Central memory CD4-positive, alpha-beta T cell (primary cell): Measurements from ENCODE around the gene DNAH7.

Experiments used
- DNase-seq: peaks from one replicate; pipeline ENCODE4 v3.0.0; 2022

DNAH7 gene

DNA sequence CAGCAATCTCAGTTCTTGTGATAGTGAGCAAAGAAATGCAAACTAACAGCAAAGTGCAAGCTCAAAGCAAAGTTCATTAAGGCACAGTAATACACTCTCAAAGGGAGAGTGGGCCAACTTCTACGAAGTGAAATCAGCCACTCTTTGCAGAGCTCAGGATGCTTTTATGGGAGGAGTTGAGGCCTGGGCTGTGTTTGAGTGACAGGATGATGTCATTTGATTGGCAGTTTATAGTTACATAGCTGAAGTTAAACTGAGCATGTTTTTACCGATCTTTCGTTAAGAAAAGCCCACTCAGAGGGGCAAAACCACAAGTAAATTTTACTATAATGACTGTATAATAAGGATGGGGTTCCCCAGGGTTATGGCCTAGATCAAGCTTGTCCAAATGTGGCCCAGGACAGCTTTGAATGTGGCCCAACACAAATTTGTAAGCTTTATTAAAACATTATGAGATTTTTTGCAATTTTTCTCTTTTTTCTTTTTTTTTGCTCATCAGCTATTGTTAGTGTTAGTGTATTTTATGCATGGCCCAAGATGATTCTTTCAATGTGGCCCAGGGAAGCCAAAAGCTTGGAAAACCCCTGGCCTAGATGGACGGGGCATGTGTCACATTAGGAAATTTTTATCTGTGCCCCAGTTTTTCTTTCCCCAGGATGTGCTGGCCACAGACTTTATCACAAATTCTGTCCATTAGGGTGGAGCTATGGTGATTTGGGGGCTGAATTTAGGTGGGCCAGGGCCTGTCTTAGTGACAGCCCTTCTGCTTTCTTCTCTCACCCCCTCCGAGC is 8.3 kb upstream of the DNAH7 start:
- no peak for DNase-seq

DNA sequence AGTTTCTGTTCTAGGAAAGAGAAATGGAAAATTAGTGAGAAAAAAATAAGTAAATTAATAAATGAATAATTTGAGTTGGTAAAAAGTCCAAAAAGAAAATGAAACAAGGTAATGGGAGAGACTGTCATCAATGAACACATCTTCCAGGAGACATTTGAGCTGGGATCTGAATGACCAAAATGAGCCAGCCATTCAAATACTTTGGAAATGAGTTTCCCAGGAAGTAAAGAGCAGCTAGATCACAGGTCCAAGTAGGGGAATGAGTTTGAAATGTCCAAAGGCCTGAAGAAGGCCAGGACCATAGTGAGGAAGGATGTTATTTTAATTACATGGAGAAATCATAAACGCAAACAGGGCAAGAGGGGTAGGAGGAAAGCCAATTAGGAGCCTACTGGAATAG is 6.6 kb upstream of the DNAH7 start:
- no peak for DNase-seq

DNA sequence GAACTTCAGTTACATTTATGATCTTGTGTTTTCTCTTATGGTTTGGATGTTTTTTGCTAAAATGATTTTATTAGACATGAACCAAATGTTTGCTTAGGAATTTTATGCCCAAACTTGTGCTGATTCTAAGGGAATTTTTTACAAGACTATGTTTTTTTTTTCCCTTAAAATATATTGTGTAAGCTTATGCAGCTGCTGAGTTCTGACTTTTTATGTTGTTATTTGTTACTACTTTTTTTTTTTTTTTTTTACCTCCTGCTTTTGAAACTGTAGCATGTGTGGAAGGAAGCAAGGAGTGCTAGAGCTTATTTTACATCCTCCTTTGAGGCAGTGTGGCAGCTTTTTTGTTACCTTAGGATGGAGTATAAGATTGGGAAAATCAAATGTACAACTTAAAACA is 6.0 kb upstream of the DNAH7 start:
- DNase-seq, result no peak

DNA sequence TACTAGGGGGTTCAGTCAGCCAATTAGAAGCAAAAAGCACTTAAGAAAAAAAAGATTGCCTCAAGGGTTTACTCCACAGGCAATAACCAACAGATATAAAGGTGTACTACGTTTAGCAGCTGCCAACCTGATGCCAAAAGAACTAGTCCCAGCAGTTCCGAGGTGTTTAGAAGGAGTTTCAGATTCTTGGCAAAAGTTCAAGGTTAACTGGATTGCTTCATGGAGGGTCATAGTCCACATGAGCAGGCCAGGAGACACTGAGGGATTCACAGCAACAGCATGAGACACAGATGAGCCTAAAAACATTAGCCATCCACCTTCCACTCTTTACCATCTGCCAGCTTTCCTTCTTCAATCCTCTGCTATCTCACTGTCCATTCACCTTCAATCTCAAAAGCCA is 4.9 kb upstream of the DNAH7 start:
- DNase-seq, result no peak

DNA sequence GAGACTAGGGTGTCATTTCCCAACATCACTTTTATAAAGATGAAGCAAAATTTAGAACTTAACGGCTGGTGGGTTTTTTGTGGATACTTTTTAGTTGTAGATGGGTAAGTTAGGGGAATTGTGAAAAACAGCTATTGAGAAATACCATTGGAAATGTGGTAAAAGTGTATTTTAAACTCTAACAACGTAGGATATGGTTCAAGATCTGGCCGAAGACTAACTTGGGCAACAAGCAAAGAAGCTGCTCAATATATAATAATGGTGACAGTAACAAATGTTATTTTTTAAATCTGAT is 1.6 kb downstream of the DNAH7 start:
- no peak for DNase-seq

DNA sequence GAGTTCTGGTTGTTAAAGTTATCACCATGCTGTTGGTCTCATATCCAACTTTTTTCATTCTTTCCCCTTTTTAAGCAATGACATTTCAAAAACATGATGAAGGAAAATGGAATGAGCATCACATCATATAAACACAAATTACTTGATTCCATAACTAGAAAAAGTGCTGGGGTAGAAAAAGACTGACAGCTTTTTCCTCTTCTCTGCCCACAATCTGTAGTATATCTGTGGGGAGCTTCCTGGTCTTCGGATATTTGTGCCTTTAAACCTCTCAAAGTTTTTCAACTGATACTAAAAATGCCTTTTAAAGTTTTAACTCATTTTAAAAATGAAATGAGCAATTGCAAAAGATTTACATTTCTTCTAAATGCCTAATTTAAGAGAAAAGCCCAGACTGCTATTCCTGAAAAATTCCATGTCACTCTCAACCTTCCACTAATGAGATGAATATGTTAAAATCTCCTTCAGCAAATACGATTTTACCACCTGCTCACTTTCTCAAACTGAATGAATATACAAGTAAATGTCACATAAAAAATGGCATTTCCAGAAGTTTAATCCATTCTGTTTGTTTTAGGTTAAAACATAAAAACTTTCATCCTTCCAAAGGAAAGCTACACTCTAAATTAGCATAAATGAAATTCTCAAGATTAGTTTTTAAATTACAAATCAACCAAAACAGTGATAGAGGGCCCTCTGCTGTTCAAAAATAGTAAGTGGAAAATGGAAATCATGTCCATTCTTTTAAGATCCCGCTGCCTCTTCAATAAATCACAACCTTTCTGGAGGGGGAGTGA is 2.1 kb downstream of the DNAH7 start:
- DNase-seq, result peak; percentile 14

DNA sequence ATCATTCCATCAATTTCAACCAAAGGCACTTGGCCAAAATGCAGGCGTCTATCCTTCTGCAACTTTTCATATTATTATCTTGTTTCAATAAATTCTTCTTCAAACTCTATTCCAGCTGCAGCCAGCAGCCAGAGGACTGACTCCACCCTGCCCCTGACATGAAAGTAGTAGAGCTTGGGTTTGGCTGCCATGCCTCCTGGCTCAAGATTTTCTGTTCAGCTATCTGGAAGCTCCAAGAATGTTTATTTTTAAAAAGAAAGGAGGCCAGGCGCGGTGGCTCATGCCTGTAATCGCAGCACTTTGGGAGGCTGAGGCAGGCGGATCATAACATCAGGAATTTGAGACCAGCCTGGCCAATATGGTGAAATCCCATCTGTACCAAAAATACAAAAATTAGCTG is 4.9 kb downstream of the DNAH7 start:
- DNase-seq, result no peak

DNA sequence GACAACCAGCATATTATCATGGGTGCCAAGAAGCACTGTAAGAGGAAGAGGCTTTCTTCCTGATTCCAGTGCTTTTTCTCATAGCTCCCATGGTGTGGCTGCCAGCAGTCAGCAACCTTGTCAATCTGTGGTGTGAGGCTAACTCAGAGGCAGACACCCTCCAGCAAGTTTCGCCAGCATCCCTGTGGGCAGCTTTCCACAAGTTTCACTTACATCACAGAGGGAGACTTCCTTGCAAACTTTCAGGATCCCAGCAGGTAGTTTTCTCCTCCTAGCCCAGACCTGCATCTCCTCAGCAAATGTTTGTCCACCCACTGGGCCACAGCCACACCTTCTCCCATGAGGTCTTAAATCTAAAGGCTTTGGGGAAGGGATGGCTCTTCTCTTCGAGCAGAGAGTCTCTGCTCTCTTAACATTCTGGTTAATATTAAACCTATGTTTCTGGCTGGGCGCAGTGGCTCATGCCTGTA is 9.1 kb downstream of the DNAH7 start:
- no peak for DNase-seq

DNA sequence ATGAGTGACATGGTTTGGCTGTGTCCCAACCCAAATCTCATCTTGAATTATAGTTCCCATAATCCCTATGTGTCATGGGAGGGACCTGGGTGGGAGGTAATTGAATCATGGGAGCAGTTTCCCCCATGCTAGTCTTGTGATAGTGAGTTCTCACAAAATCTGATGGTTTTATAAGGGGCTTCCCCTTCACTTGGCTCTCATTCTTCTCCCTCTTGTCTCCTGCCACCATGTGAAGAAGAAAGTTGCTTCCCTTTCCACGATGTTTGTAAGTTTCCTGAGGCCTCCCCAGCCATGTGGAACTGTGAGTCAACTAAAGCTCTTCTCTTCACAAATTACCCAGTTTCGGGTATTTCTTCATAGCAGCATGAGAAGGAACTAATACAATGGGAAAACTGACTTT is 14.0 kb downstream of the DNAH7 start:
- no peak for DNase-seq

DNA sequence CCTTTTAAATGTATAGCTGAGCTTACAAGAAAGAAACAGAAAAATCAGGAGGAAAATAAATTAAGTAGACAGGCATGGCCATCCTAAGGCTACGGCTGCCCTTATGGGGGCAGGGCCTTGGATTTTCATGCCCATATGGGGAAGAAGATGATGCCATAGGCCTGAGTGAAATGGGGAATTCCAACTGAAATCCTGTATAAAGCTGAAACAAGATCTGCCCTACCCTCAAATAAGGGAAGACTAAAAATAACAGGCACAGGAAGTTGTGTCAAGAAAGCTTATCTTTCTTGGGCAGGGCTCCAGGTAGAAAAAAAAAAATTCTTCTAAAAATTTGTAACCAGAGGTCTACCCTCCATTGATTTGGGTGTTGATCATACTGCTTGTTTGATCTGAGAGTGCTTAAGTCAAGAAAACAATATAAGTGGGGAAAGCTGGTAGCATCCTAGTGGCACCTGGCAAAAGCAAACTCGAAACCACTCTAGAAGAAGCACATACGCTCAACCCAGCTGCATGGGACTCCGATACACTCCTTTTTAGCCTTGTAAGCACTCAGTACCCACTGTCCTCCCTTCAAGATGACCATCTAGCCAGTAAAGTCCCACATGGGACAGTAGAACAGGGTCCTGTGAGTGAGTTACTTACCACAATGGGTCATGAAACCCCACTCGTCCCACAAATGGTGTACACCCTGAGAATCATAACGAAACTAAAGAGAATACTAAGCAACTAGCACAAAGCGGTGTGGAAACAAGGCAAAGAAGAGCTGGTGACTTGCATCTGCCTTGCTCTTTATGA is 22.3 kb downstream of the DNAH7 start:
- DNase-seq, result no peak

DNA sequence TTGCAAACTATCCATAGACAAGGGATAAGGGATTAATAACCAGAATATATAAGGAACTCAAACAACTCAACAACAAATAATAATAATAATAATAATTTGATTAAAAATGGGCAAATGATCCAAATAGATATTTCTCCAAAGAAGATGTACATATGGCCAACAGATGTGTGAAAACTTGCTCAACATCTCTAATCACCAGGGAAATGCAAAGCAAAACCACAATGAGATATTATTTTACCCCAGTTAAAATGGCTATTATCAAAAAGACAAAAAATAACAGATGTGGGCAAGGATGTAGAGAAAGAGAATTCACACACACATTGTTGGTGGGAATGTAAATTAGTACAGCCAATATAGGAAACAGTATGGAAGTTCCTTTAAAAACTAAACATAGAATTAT is 26.9 kb downstream of the DNAH7 start:
- no peak for DNase-seq

DNA sequence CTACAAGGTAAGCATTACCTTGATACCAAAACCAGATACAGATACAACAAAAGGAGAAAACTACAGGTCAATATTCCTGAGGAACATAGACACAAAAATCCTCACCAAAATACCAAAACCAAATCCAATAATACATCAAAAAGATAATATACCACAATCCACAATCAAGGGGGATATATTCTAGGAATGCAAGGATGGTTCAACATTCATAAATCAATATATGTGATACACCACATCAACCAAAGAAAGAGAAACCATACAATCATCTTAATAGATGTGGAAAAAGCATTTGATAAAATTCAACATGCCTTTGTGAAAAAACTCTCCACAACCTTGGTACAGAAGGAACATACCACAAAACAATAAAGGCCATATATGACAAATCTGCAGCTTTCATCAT is 28.4 kb downstream of the DNAH7 start:
- DNase-seq, result no peak

DNA sequence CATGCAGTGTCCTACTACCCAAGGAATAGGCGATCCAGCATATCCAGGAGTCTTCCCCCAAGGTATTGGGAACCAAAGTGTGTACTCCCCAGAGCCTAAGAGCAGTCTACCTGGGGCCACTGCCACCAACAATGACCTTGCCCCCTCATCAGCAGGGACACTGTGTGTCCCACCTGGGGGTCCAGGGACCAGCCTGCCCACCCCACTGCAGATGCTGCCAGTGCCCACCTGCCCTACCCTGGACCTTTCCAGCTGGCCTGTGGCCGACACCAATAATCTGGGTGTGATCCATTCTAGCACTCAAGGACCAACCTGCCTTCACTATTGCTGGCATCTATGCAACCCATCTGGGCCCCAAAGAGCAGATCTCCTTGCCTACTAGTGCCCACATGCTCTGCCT is 32.2 kb downstream of the DNAH7 start:
- no peak for DNase-seq

DNA sequence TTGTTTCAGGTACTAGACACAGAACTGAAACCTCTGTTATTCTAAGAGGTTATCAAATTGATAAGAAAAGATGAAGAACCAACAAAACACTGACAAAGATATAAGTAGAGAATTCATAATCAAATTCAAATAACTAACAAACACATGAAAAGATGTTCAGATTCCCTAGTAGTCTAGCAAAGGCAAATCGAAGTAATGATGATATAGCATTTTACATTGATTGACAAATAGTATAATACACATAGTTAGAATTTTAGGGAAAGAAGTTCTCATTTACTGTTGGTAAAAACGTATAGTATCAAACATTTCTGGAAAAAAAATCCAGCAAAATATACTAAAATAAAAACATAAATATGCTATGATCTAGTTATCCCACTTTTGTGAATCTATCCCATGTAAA is 50.6 kb downstream of the DNAH7 start:
- no peak for DNase-seq

DNA sequence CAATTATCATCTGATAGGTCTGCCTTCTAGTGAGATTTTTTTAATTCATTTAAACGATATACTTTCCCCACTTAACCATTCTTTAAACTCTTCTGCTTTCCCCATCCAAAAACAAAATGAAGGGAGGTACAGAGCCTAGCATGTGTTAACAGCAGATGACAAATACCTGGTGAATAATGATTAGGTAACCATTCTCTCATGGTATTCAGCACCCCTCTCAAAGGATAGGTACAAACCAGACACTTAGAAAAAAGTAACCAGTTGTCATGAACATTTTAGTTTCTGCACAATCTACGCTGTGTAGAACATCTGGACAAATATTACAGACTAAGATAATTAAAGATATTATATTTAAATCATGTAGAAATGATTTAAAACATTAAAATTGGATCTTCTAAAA is 56.3 kb downstream of the DNAH7 start:
- no peak for DNase-seq

DNA sequence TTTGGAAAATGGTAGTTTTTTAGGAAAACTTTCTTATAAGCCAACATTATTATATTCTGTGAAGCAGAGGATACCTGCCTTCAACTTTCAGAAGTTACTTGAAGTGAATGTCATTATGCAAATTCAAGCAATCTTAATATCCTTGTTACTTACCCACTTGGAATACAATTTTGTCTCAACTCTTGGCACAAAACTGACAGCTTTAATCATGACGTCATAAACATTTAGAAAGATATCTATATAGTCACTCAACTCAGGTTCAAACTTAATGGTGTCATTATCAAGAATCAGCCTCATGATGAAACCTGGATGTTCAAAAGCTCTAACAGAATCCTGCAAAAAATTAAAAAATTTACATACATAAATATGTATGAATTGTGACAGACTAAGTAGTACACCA is 68.1 kb downstream of the DNAH7 start:
- DNase-seq, result no peak

DNA sequence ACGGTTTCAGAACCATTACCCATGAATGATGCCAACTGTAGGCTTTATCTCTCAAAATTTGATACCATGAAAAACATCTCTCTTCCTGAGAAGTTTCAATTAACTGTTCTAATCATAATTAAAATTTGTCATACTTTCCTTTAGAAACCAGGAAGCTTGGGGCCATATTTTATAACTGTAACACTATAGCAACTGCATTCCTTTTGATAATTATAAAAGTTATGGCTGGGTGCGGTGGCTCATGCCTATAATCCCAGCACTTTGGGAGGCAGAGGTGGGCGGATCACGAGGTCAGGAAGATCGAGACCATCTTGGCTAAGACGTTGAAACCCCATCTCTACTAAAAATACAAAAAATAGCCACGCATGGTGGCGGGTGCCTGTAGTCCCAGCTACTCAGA is 70.6 kb downstream of the DNAH7 start:
- DNase-seq, result no peak

DNA sequence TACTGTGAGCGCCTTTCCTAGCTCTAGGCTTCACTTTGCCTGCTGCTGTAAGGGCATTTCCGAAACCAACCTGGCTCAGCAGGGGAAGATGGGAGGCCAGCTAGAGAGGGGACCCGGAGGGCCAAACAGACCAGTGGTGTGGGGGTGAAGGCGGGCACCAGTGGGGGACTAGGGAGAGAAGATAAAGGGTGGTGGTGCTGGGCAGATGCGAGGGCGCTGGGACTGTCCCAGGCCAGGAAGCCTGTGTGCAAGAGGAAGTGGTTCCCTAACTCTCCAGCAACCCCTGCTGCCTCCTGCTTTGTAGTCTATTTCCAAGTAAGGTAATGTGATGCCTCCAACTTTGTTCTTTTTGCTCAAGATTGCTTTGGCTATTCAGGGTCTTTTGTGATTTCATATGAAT is 73.1 kb downstream of the DNAH7 start:
- no peak for DNase-seq

DNA sequence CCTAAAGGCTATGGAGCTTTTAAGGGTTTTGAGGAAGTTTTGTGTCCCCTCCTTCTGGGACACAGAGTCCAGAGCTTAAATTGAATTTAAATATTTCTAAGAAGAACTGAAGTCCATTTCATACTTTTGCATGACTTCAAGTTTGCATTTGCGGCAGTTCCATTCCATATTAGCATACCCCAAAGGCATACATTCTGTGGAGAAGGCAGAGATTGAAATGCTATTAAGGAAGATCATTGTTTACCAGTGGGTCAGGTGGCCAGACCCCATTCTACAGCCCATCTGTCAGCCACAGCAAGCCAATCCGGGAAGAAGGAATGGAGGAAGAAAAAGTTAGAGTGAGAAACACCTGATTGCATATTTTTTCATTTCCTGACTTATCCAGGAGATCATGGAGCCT is 75.0 kb downstream of the DNAH7 start:
- no peak for DNase-seq

DNA sequence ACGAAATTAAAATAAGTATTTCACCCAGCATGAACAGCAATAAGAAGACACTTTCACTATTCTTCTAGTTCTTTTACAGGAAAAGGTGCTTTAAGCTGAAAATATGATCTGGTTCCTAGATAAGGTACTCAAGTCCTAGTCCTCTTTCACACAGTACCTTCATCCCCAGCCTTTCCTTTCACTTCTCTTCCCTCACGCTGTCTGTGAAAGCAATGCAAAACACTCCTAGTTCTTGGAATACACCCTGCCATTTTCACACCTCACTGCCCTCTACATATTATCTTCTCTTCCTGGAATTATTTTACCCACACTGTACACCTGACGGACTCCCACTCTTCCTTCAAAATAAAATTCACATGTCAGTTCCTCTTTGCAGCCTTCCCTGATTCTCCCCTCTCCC is 82.9 kb downstream of the DNAH7 start:
- DNase-seq, result no peak

DNA sequence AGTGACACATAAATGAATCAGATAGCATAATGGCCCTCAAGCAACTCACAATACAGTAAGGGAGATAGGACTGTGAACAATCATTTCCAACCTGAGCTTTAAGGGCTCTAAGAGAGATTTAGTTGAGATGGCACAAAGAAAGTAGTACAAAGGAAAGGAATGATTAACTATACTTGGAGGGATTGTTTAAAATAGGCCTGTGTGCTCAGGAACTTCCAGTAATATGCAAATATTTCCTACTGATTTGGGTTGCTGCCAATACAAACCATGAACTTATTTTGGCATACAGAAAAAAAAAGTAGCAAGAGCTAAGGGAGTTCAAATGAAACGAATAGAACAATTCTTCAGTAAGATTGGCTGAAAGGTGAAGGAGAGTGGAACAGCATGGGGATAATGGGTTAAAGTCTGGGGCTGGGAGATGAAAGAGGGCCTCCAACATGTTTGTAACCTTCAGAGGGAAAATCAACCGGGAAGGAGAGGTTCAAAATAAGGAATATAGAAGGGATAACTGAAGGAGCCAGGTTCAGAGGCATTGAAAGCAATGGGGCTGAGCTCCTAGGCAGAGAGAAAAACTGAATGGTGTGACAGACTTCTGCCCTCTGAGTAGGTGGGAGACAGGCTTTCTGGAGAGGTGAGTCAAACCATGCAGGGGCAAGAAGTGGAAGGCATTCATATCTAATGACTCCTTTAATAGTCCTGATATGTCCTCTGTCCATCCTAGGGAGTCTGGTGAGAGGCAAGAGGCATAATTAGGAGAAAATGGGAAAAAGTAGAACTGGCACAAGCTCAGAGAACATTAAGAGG is 83.5 kb downstream of the DNAH7 start:
- DNase-seq, result no peak

DNA sequence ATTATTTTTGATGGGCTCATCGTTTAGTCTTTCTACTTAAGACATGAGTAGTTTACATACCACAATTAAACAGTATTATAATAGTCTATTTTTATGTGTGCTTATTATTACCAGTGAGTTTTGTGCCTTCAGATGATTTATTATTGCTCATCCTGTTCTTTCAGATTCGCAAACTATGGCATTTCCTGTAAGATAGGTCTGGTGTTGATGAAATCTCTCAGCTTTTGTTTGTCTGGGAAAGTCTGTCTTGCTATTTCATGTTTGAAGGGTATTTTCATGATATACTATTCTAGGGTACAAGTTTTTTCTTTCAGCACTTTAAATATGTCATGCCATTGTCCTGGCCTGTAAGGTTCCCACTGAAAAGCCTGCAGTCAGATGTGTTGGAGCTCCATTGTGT is 101.3 kb downstream of the DNAH7 start:
- DNase-seq, result no peak

DNA sequence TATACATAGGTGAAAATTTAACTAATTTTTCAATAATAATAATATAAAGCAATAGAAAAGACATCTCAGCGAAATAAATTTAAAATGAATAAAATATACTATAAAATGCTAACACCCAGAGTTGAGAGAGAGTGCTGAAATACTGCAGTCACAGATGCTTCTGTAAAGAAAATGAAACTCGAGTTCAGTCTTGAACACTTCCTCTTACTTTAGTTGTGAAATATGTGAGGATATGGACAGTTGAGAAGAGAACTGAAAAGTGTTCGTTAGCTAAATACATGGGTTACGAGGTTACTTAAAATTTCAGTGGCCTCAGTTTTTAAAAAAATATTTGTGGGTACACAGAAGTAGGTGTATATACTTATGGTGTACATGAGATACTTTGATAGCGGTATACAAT is 106.8 kb downstream of the DNAH7 start:
- no peak for DNase-seq
